HepG2 (cell line): ENCODE data around the gene VPREB1.

Source experiments
- CHD2 ChIP-seq: IDR thresholded peaks from 2 replicates; pipeline ENCODE4 v1.6.1; 2011; ENCODE audit warnings: low read depth, low read length, improper control_type of control experiment
- DMAP1 ChIP-seq: IDR thresholded peaks from 2 replicates; pipeline ENCODE4 v1.6.1; 2016
- GATAD2A ChIP-seq: IDR thresholded peaks from 2 replicates; pipeline ENCODE4 v1.6.1; 2016
- KDM1A ChIP-seq: IDR thresholded peaks from 2 replicates; pipeline ENCODE4 v1.6.1; 2016; ENCODE audit warnings: missing compliant biosample characterization
- RAD21 ChIP-seq: fragments of 450-650 bp; formaldehyde crosslinking; IDR thresholded peaks from 2 replicates; pipeline ENCODE4 v1.5.0; 2020; ENCODE audit warnings: mild to moderate bottlenecking

- TF ChIP-seq KDM1A (CRISPR knock-in tag): no peak
- no peak for TF ChIP-seq DMAP1 (CRISPR knock-in tag)
- no peak for TF ChIP-seq CHD2
- TF ChIP-seq GATAD2A: no peak
- no peak for TF ChIP-seq RAD21 (CRISPR knock-in tag)
Observed at GRCh38 chr22:22246706-22247105, 2.1 kb downstream of the VPREB1 start.
